H1 (cell line): ENCODE results near the gene ZNF425. TPM values are rescaled to one million over a fixed set of nuclear protein-coding genes. Genes with fewer than 3 reads are reported as not detected.

Experiments used
- BRCA1 ChIP-seq: IDR thresholded peaks from 2 replicates; pipeline ENCODE4 v1.6.1; 2012; ENCODE audit warnings: low read depth, low read length, improper control_type of control experiment
- CTBP2 ChIP-seq: IDR thresholded peaks from 2 replicates; pipeline ENCODE4 v1.7.0; 2011; ENCODE audit warnings: borderline replicate concordance, mild to moderate bottlenecking, moderate library complexity, mixed read lengths, low read length; ENCODE audit not compliant: insufficient read depth, insufficient read length
- GTF2F1 ChIP-seq: IDR thresholded peaks from 2 replicates; pipeline ENCODE4 v1.6.1; 2012; ENCODE audit warnings: low read depth, low read length, improper control_type of control experiment, borderline replicate concordance
- TAF1 ChIP-seq: IDR thresholded peaks from 2 replicates; pipeline ENCODE4 v1.6.1; 2011; ENCODE audit warnings: mild to moderate bottlenecking, low read depth, low read length
- polyA plus RNA-seq, 7 experiments: library from polyadenylated mRNA; depleted of rRNA in 3 of 7; stranded (reverse) in 5 of 7; unstranded in 2 of 7; fragments of >200 nt in 5 of 7; fragments of 200-250 nt in 2 of 7; gene quantifications; 1 replicate in 5 of 7; 2 replicates in 1 of 7; 4 replicates in 1 of 7; pipeline versions ENCODE4 v1.2.1 to v1.2.3, GENCODE V29; 2011 to 2013; ENCODE audit warnings: missing spikeins in 2 of 7, mixed read lengths in 2 of 7
- total RNA-seq: library from RNA; stranded (reverse); fragmentation: NEBNext Ultra II Directional; extraction: Animal tissue kit (Norgen Biotek cat#: 25700); gene quantifications from 2 replicates; pipeline ENCODE4 v1.2.1, GENCODE V29; 2021

Gene ZNF425
- total and polyA plus RNA-seq, 2 of the 8 experiments (the other 6 are each of a cell fraction or from before 2014, with no cell fraction given) = 3.4 to 6.1 TPM

DNA sequence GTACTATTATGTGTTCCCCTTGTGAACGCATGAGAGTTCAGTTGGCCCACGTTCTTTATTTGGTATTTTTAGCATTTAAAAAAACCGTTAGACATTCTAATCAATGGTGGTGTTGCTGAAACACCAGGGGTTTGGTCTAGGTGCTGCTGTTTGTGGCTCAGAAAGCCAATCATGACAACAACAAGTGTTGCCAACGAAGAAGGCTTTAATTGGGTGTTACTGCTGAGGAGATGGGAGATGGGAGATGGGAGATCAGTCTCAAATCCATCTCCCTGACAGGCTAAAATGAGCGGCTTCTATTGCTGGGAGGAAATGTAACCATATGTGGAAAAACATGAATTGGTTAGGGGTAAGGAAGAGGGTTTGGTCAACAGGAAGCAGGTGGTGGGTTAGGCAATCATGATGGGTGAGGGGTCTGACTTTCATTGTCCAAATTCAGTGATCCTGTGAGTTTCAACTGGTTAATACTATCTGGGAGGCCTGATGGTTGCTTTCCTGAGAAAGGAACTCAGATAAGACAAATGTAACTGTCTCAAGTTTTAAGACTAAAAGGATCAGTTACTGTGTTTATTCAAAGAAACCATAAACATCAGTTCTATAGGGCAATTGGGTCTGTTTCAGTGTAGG lies 4.6 kb upstream of the ZNF425 start (continued):
- TF ChIP-seq CTBP2 (no peak), GTF2F1 (no peak), BRCA1 (no peak), TAF1 (no peak)
